Activated CD4-positive, alpha-beta T cell treated with anti-CD3 and anti-CD28 coated beads, Interleukin-2, amount 50 U/mL, for 48 hours (primary cell): ENCODE data around the gene MRNIP.

ENCODE experiments used
- DNase-seq, 2 experiments: peaks; one replicate each; pipeline ENCODE4 v3.0.0-alpha.2; 2020

The MRNIP gene

DNA sequence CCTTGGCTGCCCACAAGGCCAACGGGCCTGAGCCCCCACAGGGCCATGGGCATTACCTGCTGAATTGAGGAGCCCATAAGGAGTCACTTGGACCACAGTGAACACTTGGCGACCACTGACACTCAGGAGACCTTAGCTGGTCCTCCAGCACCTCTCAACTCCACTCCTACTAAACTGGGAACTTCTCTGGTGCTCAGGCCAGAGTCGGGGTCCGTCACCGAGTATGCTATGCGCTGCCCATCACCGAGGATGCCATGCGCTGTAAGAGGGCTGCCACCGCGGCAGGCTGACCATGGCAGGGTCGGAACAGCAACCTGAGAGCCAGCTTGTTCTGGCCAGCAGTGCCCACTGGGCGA lies 38.5 kb downstream of the MRNIP start:
- DNase-seq = no peak

DNA sequence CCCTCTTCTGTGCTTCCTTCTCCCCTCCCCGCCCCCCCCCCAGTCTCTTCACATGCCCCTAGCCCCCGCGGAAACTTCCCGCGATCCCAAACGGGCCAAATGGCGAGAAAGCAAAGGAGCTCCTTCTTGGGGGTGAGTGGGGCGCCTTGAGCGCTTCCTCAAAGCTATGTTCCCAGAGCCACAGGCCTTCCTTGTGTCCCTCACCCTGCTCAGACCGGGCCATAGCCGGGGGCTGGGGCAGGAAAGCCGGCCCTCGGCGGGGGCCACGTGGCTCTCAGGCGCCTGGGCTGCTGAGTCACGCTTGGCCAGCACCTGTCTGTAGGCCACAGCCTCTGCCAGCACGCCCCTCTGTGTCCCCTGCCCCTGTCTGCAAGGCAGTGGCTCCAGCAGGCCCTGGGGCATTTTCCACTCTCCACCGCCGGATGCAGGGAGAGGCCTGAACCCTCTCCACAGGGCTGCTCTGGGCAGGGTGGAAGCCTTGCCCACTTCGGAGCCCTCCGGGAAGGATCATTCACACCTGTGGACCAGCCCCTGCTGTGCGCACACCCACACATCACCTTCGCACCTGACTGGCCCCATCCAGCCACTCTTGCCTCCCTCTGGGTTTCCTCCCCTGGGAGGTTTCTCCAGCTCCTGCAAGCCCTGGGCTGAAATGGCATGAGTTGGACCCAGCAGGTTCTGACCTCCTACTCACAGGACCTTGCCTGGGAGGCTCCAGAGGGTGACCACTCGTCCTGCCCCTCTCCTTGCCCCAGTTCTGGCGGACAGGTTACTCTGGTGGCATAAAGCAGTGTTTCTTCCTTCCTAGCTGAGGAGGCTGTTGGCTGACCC lies 39.1 kb downstream of the MRNIP start:
- peak; percentile 49 to 53 for DNase-seq

DNA sequence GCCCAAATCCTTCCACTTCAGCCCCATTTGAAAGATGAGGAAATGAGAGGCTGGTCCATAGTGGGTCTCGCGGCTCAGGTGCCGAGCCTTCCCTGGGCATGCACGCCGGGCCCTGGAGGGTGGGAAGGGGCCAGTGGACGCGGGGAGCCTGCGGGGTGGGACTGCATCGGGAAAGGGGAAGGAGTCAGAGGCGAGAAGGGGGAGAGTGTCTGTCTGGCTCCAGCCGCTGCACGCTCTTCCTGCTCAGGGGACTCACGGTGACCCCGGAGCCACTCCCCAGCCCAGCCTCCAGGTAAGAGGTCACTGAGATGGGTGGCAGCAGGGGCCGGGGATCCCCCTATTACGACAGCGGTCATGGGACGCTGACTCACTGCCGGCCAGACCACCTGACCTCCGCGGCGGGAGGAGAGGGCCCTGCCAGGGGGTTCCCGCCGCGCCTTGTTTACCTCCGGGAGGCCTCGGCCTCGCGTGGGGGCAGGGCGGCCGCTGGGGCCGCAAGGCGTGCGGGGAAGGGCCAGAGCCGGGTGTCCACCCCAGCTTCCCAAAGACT lies 39.8 kb downstream of the MRNIP start:
- DNase-seq = peak; percentile 83 to 88

DNA sequence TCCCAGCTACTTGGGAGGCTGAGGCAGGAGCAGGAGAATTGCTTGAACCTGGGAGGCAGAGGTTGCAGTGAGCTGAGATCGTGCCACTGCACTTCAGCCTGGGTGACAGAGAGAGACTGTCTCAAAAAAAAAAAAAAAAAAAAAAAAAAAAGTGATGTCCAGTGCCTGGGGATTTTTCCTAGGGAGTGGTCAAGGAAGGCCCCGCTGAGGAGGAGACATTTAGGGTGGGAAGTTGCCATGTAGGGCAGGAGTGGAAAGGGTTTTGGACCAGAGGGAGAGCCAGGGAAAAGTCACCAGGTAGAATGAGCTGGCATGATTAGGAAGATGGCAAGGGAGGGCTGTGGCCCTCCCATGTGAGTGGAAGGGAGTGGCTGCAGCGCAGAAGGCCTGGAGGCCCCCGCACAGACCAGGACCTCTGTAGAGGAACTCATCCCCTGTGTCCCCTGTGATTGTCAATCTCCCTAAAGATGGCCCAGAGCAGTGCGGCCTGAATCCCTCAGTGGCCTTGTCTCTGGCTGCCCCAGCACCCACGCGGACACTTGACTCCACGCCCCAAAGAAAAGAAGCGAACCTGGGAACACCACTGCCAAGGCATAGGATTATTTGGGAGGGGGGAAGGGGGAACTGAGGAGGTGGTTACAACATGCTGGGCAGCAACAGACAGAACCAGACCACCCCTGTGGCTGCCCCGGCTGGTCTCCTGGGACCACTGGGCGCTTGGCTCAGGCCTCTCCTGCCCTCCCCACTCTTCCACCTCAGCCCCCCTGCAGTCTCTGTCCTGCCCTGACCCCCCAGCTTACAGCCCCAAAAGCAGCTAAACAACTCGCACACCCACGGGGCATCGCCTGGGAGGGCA lies 40.5 kb downstream of the MRNIP start:
- no peak for DNase-seq

GRCh38 chr5:179817470-179817840 lies 41.2 kb downstream of the MRNIP start:
- DNase-seq = no peak

DNA sequence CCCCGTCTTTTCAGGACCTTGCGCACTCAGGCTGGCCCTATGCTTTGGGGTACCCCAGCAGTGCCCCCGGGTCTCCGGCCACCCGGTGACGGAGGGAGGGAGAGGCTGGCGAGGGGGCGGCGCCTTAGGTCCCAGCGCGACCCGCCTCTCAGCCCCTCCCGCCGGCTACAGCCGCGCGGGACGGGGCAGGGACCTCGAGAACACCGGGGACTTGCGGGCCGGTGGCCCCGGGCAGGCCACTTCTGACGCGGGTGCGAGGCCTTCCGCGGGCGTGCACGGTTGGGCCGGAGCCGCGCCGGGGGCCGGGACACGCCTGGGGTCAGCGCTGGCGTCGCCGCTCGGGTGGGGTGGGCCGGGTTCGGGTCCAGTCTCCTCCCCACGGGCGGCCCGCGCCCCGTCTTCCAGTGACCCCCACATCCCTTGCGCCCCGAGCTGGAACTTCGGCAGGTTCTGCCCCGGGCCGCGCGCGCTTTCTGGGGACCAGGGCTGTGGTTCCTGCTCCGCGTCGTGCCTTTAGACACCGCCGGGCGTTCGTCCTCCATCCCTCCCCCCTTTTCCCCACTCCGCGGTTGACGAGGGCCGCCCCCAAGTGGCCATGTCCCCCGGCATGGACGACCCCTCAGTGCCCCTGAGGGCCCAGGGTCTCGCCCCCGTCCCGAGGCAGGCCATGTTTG lies 41.7 kb downstream of the MRNIP start:
- DNase-seq = no peak

- DNase-seq = no peak
These were observed 42.2 kb downstream of the MRNIP start for GRCh38 chr5:179816401-179816795.

GRCh38 chr5:179815491-179816249 lies 42.9 kb downstream of the MRNIP start:
- DNase-seq = no peak

GRCh38 chr5:179814090-179814489 lies 44.5 kb downstream of the MRNIP start:
- no peak for DNase-seq

DNA sequence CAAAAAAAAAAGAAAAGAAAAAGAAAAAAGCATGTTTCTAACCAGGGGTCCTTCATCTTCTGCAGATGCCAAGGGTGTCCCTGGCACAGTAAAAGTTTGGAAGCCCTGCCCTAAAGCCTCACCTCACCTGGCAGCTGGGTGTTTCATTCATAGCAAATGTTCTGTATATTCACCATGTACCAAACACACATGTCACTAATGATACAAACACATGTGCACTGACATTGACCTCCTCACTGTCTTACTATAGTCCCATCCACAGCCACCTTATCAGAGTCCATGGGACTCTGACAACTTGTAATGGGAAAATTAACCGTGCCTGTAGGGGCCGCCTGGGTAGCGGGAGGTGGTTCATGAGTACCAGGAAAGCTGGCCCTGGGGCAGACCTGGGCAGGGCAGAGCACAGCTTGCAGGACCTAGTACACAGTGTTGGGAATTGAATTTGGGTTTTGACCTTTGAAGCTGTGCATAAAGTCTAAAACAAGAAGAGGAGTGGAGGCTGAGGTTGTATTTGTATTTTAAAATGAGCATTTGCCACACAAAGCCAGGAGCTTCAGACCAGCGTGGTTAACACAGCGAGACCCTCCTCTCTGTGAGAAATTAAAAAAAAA lies 45.5 kb downstream of the MRNIP start:
- DNase-seq = no peak

DNA sequence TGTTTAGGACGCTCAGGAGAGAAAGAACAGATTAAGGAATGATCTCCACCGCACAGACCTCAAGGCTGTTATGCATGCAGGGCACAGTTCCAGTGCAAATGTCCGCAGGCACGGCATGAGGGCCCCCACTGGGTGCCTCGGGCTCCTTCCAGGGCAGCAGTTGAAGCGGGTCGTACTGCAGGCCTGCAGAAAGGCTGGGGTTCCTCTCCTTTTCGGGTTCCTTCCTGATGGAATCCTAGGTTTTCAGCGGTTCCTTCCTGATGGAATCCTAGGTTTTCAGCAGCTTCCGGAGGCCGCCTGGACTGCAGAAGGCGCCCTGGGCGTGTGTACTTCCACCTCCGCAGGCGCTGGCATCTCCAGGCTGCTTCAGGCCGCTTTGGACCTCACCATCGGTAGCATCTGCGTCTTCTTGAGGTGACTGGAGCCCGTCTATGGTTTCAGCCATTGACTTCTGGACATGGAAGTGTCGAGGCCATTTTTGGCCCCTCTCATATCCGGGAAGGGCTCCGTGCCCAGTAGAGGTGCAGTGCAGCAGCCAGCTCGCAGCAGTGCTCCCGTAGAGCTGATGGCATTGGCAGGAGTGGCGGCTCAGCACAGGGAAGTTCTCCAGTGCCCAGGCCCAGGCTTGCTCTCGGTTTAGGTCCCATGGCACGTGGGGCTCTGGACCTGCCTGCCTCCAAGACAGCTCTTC lies 46.3 kb downstream of the MRNIP start:
- DNase-seq = no peak

GRCh38 chr5:179806250-179807048 lies 52.2 kb downstream of the MRNIP start, which contains the start of gene MGAT4B:
TSS of gene MGAT4B (minus strand) at chr5:179806866. CDS start at chr5:179806583, 283 bp downstream.
- DNase-seq = peak; percentile 58 to 62

DNA sequence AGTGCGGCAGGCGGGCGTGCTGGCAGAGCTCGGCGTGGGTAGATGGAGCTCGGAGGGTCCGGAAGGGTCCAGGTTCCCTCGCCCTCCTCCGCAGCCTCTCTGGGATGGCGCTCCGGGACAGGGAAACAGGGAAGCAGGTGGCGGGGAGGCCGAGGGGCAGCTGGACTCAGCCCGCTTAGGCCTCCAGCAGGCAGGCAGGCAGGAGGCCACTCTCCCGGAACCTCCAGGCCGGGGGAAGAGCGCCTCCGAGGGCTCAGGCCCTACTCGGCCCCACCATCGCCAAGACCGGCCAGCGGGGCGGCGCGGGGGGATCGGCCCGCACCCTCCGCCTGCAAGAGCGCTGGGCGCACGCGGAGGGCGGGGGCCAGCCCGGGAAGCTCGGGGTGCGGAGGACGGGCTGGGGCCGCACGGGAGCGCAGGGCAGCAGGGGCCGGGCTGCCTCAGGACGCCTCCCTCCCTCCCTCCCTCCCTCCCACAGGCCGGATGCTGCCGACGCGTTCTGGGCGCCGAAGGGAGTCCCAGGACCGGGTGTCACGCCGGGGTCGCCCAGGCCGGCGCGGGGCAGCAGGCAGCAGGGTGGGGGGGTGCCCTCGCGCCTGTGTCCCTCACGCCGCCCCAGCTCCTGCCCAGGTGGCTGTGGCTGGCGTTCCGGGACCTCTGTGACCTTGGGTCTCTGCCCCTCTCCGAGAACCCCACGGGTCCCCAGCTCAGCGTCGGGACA lies 52.9 kb downstream of the MRNIP start:
- peak; percentile 40 to 49 for DNase-seq

DNA sequence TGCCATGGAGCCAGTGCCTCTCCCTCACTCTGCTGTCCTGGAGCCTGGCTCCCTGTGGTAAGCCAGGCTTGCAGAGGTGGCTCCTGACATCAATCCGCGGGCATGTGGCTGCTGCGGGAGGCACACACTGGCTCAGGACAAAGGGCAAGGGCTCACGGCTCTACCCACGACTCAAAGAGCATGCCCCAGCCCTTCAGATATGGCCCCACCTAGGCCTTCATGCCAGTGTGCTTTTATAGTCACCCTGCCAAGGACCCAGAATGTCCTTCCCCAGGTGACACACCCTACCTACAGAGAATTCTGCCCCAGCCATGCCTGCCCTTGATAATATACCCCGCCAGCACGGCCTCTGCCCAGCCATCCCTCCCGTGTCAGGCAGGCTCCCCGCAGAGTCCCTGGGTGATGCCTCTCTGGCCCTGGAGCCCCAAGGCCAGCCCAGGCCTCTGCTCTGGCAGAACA lies 53.5 kb downstream of the MRNIP start:
- DNase-seq = no peak

DNA sequence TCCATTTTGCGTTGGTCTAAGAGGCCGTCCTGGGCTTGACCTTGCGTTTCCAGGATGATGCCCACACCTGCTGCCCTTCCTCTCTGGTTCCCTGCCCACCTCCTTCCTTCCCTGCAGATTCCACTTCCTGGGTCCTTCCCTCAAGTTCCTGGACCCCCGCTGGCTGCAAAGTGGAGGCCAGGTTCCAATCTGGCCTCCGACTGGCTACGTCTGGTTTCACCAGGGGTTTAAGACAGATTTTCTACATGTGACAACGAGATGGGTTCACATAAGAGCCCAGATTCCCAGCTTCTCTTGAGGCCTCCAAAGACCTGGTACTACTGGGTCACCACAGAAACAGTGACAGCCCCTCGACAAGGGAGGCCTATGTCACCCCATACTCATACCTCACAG lies 54.1 kb downstream of the MRNIP start:
- no peak for DNase-seq

DNA sequence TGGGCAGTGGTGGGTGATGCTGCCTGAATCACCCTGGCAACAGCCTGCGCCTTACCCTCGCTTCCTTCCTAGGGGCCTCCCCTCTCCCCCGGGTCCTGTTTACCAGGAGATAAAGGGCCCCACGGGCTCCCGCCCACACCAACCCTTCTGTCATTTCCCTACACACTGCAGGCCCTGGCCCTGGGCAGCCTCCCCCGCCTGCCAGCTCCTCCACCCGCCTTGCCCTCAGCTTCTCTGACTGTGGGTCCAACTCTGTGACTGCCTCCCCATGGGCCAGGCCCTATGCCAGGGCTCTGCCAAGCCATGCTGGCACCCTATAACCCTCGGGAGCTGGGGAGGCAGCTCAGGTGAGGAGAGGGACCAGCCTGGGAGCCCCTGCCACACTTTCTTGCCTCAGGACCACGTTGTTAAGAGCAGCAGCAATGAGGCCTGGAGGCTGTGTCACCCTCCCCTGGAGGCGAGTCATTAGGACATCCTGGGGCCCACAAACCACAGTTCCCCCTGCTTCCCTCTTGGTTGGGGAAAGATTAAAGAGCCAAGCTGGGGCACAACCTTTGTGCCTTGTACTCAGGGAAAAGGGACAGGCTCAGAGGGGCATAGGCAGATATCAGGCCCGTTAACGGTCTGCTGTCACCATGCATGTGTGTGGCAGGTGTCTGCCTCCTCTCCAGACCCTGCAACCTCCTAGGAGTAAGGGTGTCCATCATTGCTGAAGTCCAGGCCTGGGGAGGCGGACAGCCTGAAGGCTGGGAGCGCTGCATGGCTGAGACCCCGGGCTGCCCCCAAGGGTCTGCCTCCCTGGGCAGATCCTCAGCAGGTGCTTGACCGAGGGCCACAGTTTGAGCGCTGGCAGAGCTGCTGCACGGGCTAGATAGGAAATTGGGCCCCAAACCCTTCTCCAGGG lies 54.7 kb downstream of the MRNIP start:
- peak; percentile 73 to 78 for DNase-seq

DNA sequence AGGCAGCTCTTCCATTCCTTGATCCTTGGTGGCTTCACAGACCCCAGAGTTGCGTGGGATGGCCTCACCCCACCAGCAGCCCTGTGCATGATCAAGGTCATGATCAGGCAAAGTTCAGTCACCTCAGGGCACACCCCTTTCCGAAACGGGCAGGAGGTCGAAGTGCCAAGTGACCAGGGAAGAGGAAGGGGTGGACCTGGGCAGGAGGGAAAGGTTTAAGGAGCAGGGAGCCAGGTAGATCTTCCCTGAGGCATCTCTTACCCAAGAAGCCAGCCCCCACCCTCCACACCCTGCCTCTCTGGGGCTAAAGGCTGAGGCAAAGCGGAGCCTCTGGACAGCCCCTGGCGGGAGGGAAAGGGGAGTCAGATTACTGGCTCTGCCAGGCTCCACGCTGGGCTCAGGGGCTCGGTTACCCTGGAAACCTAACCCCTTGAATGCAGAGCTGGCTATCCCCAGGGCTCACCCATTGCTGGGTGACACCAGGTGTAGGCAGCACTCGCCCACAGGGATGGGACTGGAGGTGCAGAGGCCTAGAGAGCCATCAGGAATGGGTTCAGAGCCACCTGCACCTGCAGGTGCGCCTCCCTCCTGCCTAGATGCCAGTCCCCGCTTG lies 55.6 kb downstream of the MRNIP start:
- DNase-seq = no peak
